ENCODE results near the gene TFPI.

- no peak for TF ChIP-seq EZH2phosphoT487 (conservative IDR thresholded peaks at IDR 0.05; ENCODE audit: low read length)
- TF ChIP-seq, protein P1, sequence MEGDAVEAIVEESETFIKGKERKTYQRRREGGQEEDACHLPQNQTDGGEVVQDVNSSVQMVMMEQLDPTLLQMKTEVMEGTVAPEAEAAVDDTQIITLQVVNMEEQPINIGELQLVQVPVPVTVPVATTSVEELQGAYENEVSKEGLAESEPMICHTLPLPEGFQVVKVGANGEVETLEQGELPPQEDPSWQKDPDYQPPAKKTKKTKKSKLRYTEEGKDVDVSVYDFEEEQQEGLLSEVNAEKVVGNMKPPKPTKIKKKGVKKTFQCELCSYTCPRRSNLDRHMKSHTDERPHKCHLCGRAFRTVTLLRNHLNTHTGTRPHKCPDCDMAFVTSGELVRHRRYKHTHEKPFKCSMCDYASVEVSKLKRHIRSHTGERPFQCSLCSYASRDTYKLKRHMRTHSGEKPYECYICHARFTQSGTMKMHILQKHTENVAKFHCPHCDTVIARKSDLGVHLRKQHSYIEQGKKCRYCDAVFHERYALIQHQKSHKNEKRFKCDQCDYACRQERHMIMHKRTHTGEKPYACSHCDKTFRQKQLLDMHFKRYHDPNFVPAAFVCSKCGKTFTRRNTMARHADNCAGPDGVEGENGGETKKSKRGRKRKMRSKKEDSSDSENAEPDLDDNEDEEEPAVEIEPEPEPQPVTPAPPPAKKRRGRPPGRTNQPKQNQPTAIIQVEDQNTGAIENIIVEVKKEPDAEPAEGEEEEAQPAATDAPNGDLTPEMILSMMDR (IDR thresholded peaks at IDR 0.05; ENCODE audit: insufficient read depth, low read length, poor library complexity, severe bottlenecking): no peak
Observed at GRCh38 chr2:187569571-187569970, 15.3 kb upstream of the TFPI start.

Data from SU-DHL-6 (cell line).